Sigmoid colon (tissue), 4 donors: ENCODE results near the gene NTNG2.

ENCODE experiments used
- POLR2A ChIP-seq, 2 donors: fragments of 450-650 bp; IDR thresholded peaks; one replicate each; pipeline ENCODE4 v1.6.1; 2016; ENCODE audit warnings: antibody characterized with exemption in 2 of 2, mild to moderate bottlenecking in 2 of 2, moderate library complexity in 2 of 2
- POLR2AphosphoS5 ChIP-seq, 4 donors: sonication (generic); formaldehyde crosslinking; IDR thresholded peaks; one replicate each; pipeline ENCODE4 v1.6.1; 2017; ENCODE audit warnings: antibody characterized with exemption in 4 of 4
- TF ChIP-seq, protein P1 (sequence below), 4 experiments: fragments of 450-650 bp in 3 of 4; fragments of 200-600 bp in 1 of 4; IDR thresholded peaks; one replicate each; pipeline ENCODE4 v1.5.1; 2016 to 2019; ENCODE audit warnings: antibody characterized with exemption in 4 of 4, mild to moderate bottlenecking in 3 of 4, moderate library complexity in 2 of 4

DNA sequence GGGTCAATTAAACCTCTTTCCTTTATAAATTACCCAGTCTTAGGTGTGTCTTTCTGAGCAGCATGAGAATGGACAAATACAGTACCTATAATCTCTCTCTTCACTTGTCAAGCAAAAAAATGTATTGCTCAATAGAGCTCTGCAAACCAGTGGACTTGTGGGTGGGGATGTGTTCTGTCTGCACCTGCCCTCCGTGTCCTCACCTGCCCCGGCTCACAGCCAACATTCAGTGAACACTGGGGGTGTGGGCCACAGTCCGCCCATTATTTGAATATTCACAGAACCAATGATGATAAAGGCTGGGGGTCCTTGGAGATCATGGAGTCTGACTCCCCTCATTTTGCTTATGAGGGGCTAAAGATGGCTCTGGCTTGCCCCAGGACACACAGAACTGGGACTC lies 45.3 kb upstream of the NTNG2 start:
- TF ChIP-seq, protein P1, sequence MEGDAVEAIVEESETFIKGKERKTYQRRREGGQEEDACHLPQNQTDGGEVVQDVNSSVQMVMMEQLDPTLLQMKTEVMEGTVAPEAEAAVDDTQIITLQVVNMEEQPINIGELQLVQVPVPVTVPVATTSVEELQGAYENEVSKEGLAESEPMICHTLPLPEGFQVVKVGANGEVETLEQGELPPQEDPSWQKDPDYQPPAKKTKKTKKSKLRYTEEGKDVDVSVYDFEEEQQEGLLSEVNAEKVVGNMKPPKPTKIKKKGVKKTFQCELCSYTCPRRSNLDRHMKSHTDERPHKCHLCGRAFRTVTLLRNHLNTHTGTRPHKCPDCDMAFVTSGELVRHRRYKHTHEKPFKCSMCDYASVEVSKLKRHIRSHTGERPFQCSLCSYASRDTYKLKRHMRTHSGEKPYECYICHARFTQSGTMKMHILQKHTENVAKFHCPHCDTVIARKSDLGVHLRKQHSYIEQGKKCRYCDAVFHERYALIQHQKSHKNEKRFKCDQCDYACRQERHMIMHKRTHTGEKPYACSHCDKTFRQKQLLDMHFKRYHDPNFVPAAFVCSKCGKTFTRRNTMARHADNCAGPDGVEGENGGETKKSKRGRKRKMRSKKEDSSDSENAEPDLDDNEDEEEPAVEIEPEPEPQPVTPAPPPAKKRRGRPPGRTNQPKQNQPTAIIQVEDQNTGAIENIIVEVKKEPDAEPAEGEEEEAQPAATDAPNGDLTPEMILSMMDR (IDR thresholded peaks at IDR 0.05), result no peak
- TF ChIP-seq POLR2A (IDR thresholded peaks at IDR 0.05) (no peak), POLR2AphosphoS5 (IDR thresholded peaks at IDR 0.05) (no peak)
